ENCODE measurements around the gene RPE.

GRCh38 chr2:210009126-210009525, 6.7 kb downstream of the RPE start:
- no peak for TF ChIP-seq CTCF (IDR thresholded peaks at IDR 0.05; ENCODE audit: insufficient read depth, low read depth, low read length)
- TF ChIP-seq EZH2 (IDR thresholded peaks at IDR 0.05; ENCODE audit: insufficient read depth, low read length) = no peak
